ENCODE measurements around the gene GGA3.
"Not testable (repeated sequence)": the region's sequence is repeated elsewhere in the genome, so short reads cannot be mapped to it uniquely, and the experiment has no call there.

Gene GGA3

DNA sequence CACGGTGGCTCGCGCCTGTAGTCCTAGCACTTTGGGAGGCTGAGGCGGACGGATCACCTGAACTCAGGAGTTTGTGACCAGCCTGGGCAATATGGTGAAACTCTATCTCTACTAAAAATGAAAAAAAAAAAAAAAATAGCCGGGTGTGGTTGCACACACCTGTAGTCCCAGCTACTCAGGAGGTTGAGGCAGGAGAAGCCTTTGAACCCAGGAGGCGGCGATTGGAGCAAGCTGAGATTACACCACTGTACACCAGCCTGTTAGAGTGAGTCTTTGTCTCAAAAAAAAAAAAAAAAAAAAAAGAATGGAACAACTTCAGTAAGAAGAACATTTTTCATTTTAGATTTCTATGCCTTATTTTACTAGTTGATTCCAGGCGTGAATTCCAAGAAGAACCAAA, 53.2 kb downstream of the GGA3 start:
- CTCF ChIA-PET = interaction anchor here (1.1 to 1.3 kb wide), 2 partner anchors 8 to 93 kb away, joined by 3 to 4 read pairs; no protein-coding TSS in a partner anchor
- POLR2A ChIA-PET = no interaction called here
- H3K4me3 ChIP-seq (ENCODE audit: low read depth, low read length) = no peak overlapping the region
- no peak for TF ChIP-seq CTCF (IDR thresholded peaks at IDR 0.05; ENCODE audit: insufficient read depth, low read length, missing control alignments)
- no peak for DNase-seq (ENCODE audit: low read depth, low spot score)

DNA sequence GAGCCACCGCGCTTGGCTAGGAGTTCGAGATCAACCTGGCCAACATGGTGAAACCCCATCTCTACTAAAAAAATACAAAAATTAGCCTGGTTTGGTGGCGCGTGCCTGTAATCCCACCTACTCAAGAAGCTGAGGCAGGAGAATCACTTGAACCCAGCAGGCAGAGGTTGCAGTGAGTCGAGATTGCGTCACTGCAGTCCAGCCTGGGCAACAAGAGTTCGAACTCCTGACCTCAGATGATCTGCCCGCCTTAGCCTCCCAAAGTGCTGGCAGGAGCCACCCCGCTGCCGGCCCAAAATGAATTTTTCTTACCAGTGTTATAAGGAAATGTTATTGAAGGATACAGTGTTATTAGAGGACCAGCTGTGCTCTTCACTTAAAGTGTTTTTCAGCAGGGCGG, 53.6 kb downstream of the GGA3 start:
- POLR2A ChIA-PET = no interaction called here
- no peak for DNase-seq (ENCODE audit: low read depth, low spot score)
- TF ChIP-seq CTCF (IDR thresholded peaks at IDR 0.05; ENCODE audit: insufficient read depth, low read length, missing control alignments) = no peak
- no peak overlapping the region for H3K4me3 ChIP-seq (ENCODE audit: low read depth, low read length)
- CTCF ChIA-PET = interaction anchor here (2.7 to 10.2 kb wide), 2 partner anchors 9 to 94 kb away, joined by 13 to 231 read pairs; partner anchors contain the start of gene ARMC7

DNA sequence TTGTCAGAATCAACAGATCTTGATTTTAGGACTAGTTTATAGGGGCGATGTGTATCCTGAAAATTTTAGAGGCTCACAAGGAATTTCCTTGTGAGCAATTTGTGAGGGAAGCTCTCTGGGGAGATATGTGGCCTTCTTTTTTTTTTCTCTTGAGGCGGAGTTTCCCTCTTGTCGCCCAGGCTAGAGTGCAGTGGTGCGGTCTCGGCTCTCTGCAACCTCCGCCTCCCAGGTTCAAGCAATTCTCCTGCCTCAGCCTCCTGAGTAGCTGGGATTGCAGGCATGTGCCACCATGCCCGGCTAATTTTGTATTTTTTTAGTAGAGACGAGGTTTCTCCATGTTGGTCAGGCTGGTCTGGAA, 54.4 kb downstream of the GGA3 start:
- not testable (repeated sequence) for H3K4me3 ChIP-seq (ENCODE audit: low read depth, low read length); DNase-seq (ENCODE audit: low read depth, low spot score)
- POLR2A ChIA-PET = interaction anchor here (1.1 kb wide), 1 partner anchor 14 kb away, joined by 3 read pairs; no protein-coding TSS in a partner anchor
- CTCF ChIA-PET = interaction anchor here (0.7 to 10.7 kb wide), 8 partner anchors 10 to 245 kb away, joined by 3 to 231 read pairs (median 10); partner anchors contain the start of gene ARMC7

GRCh38 chr17:75205793-75206163, 55.6 kb downstream of the GGA3 start:
- TF ChIP-seq CTCF (IDR thresholded peaks at IDR 0.05; ENCODE audit: insufficient read depth, low read length, missing control alignments) = no peak
- ChIA-PET POLR2A (interaction anchor here (0.6 to 0.7 kb wide), 2 partner anchors 14 to 430 kb away, joined by 3 to 4 read pairs; partner anchors contain the start of gene NAT9), CTCF (interaction anchor here (0.9 to 10.7 kb wide), 11 partner anchors 8 to 244 kb away, joined by 3 to 231 read pairs (median 6); partner anchors contain the start of gene ARMC7)
- peak overlapping the region; percentile 100 for H3K4me3 ChIP-seq (ENCODE audit: low read depth, low read length)
- no peak for DNase-seq (ENCODE audit: low read depth, low spot score)

- TF ChIP-seq CTCF (IDR thresholded peaks at IDR 0.05; ENCODE audit: insufficient read depth, low read length, missing control alignments) = no peak
- peak within 1 kb of the TSS; percentile 100 for H3K4me3 ChIP-seq (ENCODE audit: low read depth, low read length)
- ChIA-PET POLR2A (interaction anchor here (0.6 to 0.7 kb wide), 2 partner anchors 15 to 429 kb away, joined by 3 to 4 read pairs; partner anchors contain the start of gene NAT9), CTCF (interaction anchor here (0.9 to 10.7 kb wide), 11 partner anchors 8 to 243 kb away, joined by 3 to 231 read pairs (median 6); partner anchors contain the start of gene ARMC7)
- DNase-seq (ENCODE audit: low read depth, low spot score) = peak; percentile 31
Observed at GRCh38 chr17:75205037-75205792, 56.2 kb downstream of the GGA3 start, which contains the start of gene NUP85. Gene NUP85 (plus strand): TSS chr17:75205679. CDS start chr17:75205762, 83 bp downstream.

GRCh38 chr17:75199886-75200618, 61.4 kb downstream of the GGA3 start:
- H3K4me3 ChIP-seq (ENCODE audit: low read depth, low read length) = no peak overlapping the region
- ChIA-PET POLR2A (no interaction called here), CTCF (interaction anchor here (0.9 to 10.7 kb wide), 20 partner anchors 8 to 245 kb away, joined by 3 to 231 read pairs (median 5); partner anchors contain the start of genes ARMC7 and MIF4GD)
- DNase-seq (ENCODE audit: low read depth, low spot score) = no peak
- no peak for TF ChIP-seq CTCF (IDR thresholded peaks at IDR 0.05; ENCODE audit: insufficient read depth, low read length, missing control alignments)
